ENCODE measurements around the gene KCNJ6.

The KCNJ6 gene

DNA sequence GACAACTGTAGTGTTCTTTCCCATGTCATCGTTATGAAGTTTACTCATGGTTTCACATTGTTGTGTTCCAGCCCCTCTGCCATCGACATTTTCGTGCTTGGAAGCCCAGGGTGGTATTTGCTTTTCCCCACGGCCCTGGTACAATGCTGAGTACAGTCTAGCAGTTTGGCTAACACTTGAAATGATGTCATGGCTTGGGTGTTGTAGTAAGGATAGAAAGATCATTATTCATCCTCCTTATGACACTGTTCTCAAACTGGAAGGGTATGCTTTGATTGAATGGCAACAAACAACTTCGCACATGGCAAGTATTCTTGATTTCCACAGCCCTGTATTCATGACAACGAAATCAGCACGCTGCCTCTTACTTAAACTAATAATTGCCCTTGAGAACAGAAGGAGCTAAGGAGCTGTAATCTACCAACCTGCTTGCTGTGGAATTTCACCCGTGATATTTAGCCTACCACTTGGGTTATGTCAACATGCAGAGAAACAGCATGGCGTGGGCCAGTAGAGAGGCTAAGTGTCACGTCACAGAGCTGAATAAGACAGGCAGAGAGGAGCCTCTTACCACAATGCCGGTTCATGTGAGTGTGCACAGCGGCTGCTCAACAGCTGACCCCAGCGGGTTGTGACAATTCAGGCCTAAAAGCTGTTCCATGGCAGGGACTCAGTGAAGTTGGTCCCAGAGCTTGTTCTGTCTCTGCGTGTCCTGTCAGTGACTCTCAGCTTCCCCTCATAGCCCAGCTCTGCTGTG lies 73.9 kb downstream of the KCNJ6 start:
- no peaks in the 10 kb centered on the region for H3K79me2 ChIP-seq (ENCODE audit: low read length)
- H3K36me3 ChIP-seq (replicated peaks; ENCODE audit: low read depth, low read length), result no peaks in the 10 kb centered on the region
- H3K27me3 ChIP-seq (ENCODE audit: low read depth, low read length), result no peaks in the 10 kb centered on the region
- H4K20me1 ChIP-seq (ENCODE audit: insufficient read depth, low read length), result no peaks in the 10 kb centered on the region
- no peaks in the 10 kb centered on the region for H3K9me3 ChIP-seq (ENCODE audit: insufficient read depth, low read length)
- no peak overlapping the region for H3K27ac ChIP-seq (ENCODE audit: low read length)
- no peak for TF ChIP-seq EZH2phosphoT487 (IDR thresholded peaks at IDR 0.05; ENCODE audit: low read depth)
- TF ChIP-seq, protein P1, sequence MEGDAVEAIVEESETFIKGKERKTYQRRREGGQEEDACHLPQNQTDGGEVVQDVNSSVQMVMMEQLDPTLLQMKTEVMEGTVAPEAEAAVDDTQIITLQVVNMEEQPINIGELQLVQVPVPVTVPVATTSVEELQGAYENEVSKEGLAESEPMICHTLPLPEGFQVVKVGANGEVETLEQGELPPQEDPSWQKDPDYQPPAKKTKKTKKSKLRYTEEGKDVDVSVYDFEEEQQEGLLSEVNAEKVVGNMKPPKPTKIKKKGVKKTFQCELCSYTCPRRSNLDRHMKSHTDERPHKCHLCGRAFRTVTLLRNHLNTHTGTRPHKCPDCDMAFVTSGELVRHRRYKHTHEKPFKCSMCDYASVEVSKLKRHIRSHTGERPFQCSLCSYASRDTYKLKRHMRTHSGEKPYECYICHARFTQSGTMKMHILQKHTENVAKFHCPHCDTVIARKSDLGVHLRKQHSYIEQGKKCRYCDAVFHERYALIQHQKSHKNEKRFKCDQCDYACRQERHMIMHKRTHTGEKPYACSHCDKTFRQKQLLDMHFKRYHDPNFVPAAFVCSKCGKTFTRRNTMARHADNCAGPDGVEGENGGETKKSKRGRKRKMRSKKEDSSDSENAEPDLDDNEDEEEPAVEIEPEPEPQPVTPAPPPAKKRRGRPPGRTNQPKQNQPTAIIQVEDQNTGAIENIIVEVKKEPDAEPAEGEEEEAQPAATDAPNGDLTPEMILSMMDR (IDR thresholded peaks at IDR 0.05; ENCODE audit: low read depth, low read length), result no peak
- H3K4me1 ChIP-seq (ENCODE audit: low read length), result no peaks in the 10 kb centered on the region
- H2AFZ ChIP-seq (ENCODE audit: low read depth, low read length), result no peak overlapping the region
- H3K4me3 ChIP-seq (ENCODE audit: low read length), result no peak overlapping the region
- H3K9ac ChIP-seq (ENCODE audit: low read length), result no peak overlapping the region
- H3K4me2 ChIP-seq (ENCODE audit: low read length), result no peak overlapping the region

DNA sequence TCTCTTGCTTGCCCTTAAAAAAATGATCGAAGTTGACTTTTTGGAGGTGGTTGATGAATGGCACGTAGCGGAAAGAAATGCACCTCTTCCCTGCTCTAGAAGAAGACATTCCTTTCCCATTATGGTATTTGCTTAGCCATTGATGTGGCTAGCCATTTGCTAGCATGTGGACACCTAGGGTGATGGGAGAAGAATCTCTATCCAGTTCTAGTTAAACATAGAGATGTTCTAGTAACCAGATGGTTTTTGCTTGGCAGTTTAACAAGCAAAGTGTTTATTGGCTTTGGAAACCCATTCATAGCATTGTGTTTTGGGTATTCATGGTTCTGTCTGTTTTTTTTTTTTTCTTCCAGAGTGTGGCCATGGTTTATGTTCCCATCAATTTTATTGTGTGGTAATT lies 78.9 kb downstream of the KCNJ6 start:
- Histone ChIP-seq H4K20me1 (ENCODE audit: insufficient read depth, low read length) (no peaks in the 10 kb centered on the region), H3K27ac (ENCODE audit: low read length) (no peak overlapping the region), H3K4me3 (ENCODE audit: low read length) (no peak overlapping the region), H3K4me2 (ENCODE audit: low read length) (no peak overlapping the region), H3K9me3 (ENCODE audit: insufficient read depth, low read length) (no peaks in the 10 kb centered on the region), H3K36me3 (replicated peaks; ENCODE audit: low read depth, low read length) (no peaks in the 10 kb centered on the region), H3K79me2 (ENCODE audit: low read length) (no peaks in the 10 kb centered on the region), H2AFZ (ENCODE audit: low read depth, low read length) (no peak overlapping the region), H3K4me1 (ENCODE audit: low read length) (no peaks in the 10 kb centered on the region), H3K27me3 (ENCODE audit: low read depth, low read length) (no peaks in the 10 kb centered on the region), H3K9ac (ENCODE audit: low read length) (no peak overlapping the region)
- no peak for TF ChIP-seq EZH2phosphoT487 (IDR thresholded peaks at IDR 0.05; ENCODE audit: low read depth)
- TF ChIP-seq, protein P1 (IDR thresholded peaks at IDR 0.05; ENCODE audit: low read depth, low read length), result no peak

DNA sequence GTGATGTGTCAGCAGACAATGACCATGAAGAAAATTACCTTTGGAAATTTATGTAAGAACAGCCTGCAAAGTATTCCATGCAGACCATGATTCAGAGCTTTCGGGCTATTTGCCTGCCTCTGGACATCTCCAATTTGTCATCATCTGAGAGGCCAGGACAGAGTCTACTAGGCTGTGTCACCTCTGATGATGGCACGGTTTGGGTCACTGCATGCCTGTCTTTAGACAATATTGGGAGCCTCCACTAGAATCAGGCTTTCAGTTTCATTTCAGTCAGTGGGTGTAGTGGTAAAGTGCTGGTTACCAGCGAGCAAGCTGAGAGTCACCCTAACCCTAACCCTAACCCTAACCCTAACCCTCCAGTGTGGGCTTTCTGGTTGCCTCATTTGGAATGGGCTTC lies 80.8 kb downstream of the KCNJ6 start:
- H2AFZ ChIP-seq (ENCODE audit: low read depth, low read length), result no peak overlapping the region
- H3K9ac ChIP-seq (ENCODE audit: low read length), result no peak overlapping the region
- no peaks in the 10 kb centered on the region for H3K9me3 ChIP-seq (ENCODE audit: insufficient read depth, low read length)
- no peak for TF ChIP-seq EZH2phosphoT487 (IDR thresholded peaks at IDR 0.05; ENCODE audit: low read depth)
- TF ChIP-seq, protein P1 (IDR thresholded peaks at IDR 0.05; ENCODE audit: low read depth, low read length), result no peak
- H3K36me3 ChIP-seq (replicated peaks; ENCODE audit: low read depth, low read length), result no peaks in the 10 kb centered on the region
- no peak overlapping the region for H3K4me2 ChIP-seq (ENCODE audit: low read length)
- H4K20me1 ChIP-seq (ENCODE audit: insufficient read depth, low read length), result no peaks in the 10 kb centered on the region
- H3K27ac ChIP-seq (ENCODE audit: low read length), result no peak overlapping the region
- no peak overlapping the region for H3K4me3 ChIP-seq (ENCODE audit: low read length)
- no peaks in the 10 kb centered on the region for H3K79me2 ChIP-seq (ENCODE audit: low read length)
- no peaks in the 10 kb centered on the region for H3K27me3 ChIP-seq (ENCODE audit: low read depth, low read length)
- no peaks in the 10 kb centered on the region for H3K4me1 ChIP-seq (ENCODE audit: low read length)

DNA sequence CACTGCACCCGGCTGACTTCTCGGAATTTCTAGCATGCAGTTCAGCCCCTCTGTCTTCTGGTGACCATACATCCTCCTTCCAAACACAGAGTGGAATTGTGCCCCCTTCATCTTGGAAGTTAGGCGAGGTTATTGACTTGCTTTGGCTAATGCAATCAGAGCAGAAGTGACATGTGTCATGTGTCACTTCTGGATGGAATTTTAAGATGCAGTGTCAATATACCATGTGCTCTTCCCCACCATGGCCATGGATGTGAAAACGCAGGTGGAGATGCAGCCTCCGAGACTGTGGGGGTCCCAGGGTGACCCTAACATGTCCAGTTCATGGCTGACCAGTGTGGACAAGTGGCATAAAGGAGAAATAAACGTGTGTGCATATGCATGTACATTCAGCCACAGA lies 83.0 kb downstream of the KCNJ6 start:
- Histone ChIP-seq H3K4me3 (ENCODE audit: low read length) (no peak overlapping the region), H3K27ac (ENCODE audit: low read length) (no peak overlapping the region), H3K4me2 (ENCODE audit: low read length) (no peak overlapping the region), H4K20me1 (ENCODE audit: insufficient read depth, low read length) (no peaks in the 10 kb centered on the region), H3K36me3 (replicated peaks; ENCODE audit: low read depth, low read length) (no peaks in the 10 kb centered on the region), H3K9ac (ENCODE audit: low read length) (no peak overlapping the region), H2AFZ (ENCODE audit: low read depth, low read length) (no peak overlapping the region), H3K4me1 (ENCODE audit: low read length) (no peaks in the 10 kb centered on the region), H3K9me3 (ENCODE audit: insufficient read depth, low read length) (no peaks in the 10 kb centered on the region), H3K27me3 (ENCODE audit: low read depth, low read length) (no peaks in the 10 kb centered on the region), H3K79me2 (ENCODE audit: low read length) (no peaks in the 10 kb centered on the region)
- no peak for TF ChIP-seq EZH2phosphoT487 (IDR thresholded peaks at IDR 0.05; ENCODE audit: low read depth)
- TF ChIP-seq, protein P1 (IDR thresholded peaks at IDR 0.05; ENCODE audit: low read depth, low read length), result no peak
